Glutamatergic neuron (in vitro differentiated cells): ENCODE measurements around the gene ANO7. TPM values are rescaled to one million over a fixed set of nuclear protein-coding genes. Genes with fewer than 3 reads are reported as not detected.

Experiments
- DNase-seq: peaks from one replicate; pipeline ENCODE4 v3.0.0; 2022
- H3K27ac Mint-ChIP-seq: one replicate; pipeline ENCODE4 v1.8.0; 2020; ENCODE audit warnings: mild to moderate bottlenecking, mixed read lengths, inconsistent platforms; ENCODE audit not compliant: unreplicated experiment
- H3K27me3 Mint-ChIP-seq: one replicate; pipeline ENCODE4 v1.8.0; 2020; ENCODE audit warnings: mild to moderate bottlenecking, moderate library complexity, mixed read lengths, inconsistent platforms; ENCODE audit not compliant: unreplicated experiment
- H3K36me3 Mint-ChIP-seq: one replicate; pipeline ENCODE4 v1.8.0; 2020; ENCODE audit warnings: mild to moderate bottlenecking, mixed read lengths, inconsistent platforms; ENCODE audit not compliant: unreplicated experiment
- H3K4me1 Mint-ChIP-seq: one replicate; pipeline ENCODE4 v1.8.0; 2020; ENCODE audit warnings: mild to moderate bottlenecking, low read depth, mixed read lengths, inconsistent platforms; ENCODE audit not compliant: unreplicated experiment
- H3K4me3 Mint-ChIP-seq: one replicate; pipeline ENCODE4 v1.8.0; 2020; ENCODE audit warnings: mild to moderate bottlenecking, mixed read lengths, inconsistent platforms; ENCODE audit not compliant: unreplicated experiment
- H3K9me3 Mint-ChIP-seq: one replicate; pipeline ENCODE4 v1.8.0; 2020; ENCODE audit warnings: mild to moderate bottlenecking, moderate library complexity, mixed read lengths, inconsistent platforms; ENCODE audit not compliant: unreplicated experiment
- total RNA-seq: library from RNA; stranded (reverse); fragmentation: NEBNext Ultra II Directional; extraction: Animal tissue kit (Norgen Biotek cat#: 25700); gene quantifications from one replicate; pipeline ENCODE4 v1.2.1, GENCODE V29; 2021; ENCODE audit not compliant: unreplicated experiment
- TF ChIP-seq, protein P1 (sequence below): fragments of 200-600 bp; sonication (generic); IDR thresholded peaks from one replicate; pipeline ENCODE4 v1.5.0; 2021; ENCODE audit not compliant: partially characterized antibody, unreplicated experiment

ANO7 gene
- total RNA-seq, 1 donor from 2014 or later, result 2.6 TPM

GRCh38 chr2:241257419-241258032, 69.0 kb downstream of the ANO7 start:
- Mint-ChIP-seq H3K27ac (no peak overlapping the region), H3K4me3 (no peak overlapping the region), H3K4me1 (no peaks in the 10 kb centered on the region), H3K36me3 (no peaks in the 10 kb centered on the region), H3K27me3 (peaks cover 2% of the 10 kb centered on the region), H3K9me3 (peaks cover 3% of the 10 kb centered on the region)
- no peak for DNase-seq
- TF ChIP-seq, protein P1, sequence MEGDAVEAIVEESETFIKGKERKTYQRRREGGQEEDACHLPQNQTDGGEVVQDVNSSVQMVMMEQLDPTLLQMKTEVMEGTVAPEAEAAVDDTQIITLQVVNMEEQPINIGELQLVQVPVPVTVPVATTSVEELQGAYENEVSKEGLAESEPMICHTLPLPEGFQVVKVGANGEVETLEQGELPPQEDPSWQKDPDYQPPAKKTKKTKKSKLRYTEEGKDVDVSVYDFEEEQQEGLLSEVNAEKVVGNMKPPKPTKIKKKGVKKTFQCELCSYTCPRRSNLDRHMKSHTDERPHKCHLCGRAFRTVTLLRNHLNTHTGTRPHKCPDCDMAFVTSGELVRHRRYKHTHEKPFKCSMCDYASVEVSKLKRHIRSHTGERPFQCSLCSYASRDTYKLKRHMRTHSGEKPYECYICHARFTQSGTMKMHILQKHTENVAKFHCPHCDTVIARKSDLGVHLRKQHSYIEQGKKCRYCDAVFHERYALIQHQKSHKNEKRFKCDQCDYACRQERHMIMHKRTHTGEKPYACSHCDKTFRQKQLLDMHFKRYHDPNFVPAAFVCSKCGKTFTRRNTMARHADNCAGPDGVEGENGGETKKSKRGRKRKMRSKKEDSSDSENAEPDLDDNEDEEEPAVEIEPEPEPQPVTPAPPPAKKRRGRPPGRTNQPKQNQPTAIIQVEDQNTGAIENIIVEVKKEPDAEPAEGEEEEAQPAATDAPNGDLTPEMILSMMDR, result no peak

GRCh38 chr2:241258505-241259280, 70.2 kb downstream of the ANO7 start:
- DNase-seq, result no peak
- peaks cover 2% of the 10 kb centered on the region for H3K27me3 Mint-ChIP-seq
- no peak overlapping the region for H3K27ac Mint-ChIP-seq
- H3K36me3 Mint-ChIP-seq, result no peaks in the 10 kb centered on the region
- TF ChIP-seq, protein P1, result no peak
- no peaks in the 10 kb centered on the region for H3K4me1 Mint-ChIP-seq
- H3K4me3 Mint-ChIP-seq, result no peak overlapping the region
- H3K9me3 Mint-ChIP-seq, result peaks cover 3% of the 10 kb centered on the region

DNA sequence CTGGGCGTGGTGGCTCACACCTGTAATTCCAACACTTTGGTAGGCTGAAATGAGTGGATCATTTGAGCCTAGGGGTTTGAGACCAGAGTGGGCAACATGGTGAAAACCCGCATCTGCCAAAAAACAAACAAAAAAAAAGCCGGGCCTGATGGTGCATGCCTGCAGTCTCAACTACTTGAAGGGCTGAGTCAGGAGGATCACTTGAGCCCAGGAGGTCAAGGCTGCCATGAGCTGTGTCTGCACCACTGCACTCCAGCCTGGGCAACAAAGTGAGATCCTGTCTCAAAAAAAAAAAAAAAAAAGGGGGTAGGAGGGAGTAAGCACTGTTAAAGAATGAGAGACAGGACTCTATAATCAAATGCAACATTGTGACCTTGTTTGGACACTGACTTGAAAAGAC, 72.4 kb downstream of the ANO7 start:
- no peaks in the 10 kb centered on the region for H3K36me3 Mint-ChIP-seq
- H3K4me1 Mint-ChIP-seq, result no peaks in the 10 kb centered on the region
- TF ChIP-seq, protein P1, result no peak
- no peak overlapping the region for H3K27ac Mint-ChIP-seq
- H3K9me3 Mint-ChIP-seq, result peaks cover 1% of the 10 kb centered on the region
- DNase-seq, result no peak
- H3K27me3 Mint-ChIP-seq, result no peaks in the 10 kb centered on the region
- no peak overlapping the region for H3K4me3 Mint-ChIP-seq

DNA sequence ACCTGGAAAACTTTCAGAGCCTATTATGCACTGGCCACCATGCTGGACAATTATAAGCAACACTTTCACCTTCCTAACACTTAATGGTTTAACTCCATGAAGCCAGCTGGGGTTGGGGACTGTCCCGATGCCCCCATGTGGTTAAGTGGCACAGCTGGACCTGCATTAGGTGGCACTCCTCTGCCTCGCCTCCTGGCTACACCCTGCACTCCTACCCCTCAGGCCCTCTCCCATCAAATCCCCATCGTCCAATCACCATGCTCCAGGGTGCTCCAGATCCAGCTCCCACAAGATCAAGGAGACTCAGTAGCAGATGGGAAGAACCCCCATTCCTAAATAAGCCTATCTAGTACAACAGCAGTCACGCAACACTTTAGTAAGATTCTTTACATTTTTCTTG, 73.2 kb downstream of the ANO7 start:
- Mint-ChIP-seq H3K4me3 (no peak overlapping the region), H3K36me3 (no peaks in the 10 kb centered on the region), H3K4me1 (no peaks in the 10 kb centered on the region), H3K27ac (no peak overlapping the region), H3K9me3 (peaks cover under 1% of the 10 kb centered on the region), H3K27me3 (no peaks in the 10 kb centered on the region)
- TF ChIP-seq, protein P1, result no peak
- DNase-seq, result no peak

- H3K9me3 Mint-ChIP-seq, result no peaks in the 10 kb centered on the region
- no peaks in the 10 kb centered on the region for H3K4me1 Mint-ChIP-seq
- H3K4me3 Mint-ChIP-seq, result no peak overlapping the region
- peak overlapping the region; percentile 29 for H3K27ac Mint-ChIP-seq
- peaks cover 4% of the 10 kb centered on the region for H3K36me3 Mint-ChIP-seq
- H3K27me3 Mint-ChIP-seq, result no peaks in the 10 kb centered on the region
- DNase-seq, result no peak
- TF ChIP-seq, protein P1, result no peak
Observed at GRCh38 chr2:241263061-241263460, 74.6 kb downstream of the ANO7 start.
